RPMI7951 (cell line): ENCODE results near the gene IFIT5. TPM values are rescaled to one million over a fixed set of nuclear protein-coding genes. Genes with fewer than 3 reads are reported as not detected.
"Not testable (repeated sequence)": the region's sequence is repeated elsewhere in the genome, so short reads cannot be mapped to it uniquely, and the experiment has no call there.

Source experiments
- DNase-seq: peaks from one replicate; pipeline ENCODE4 v3.0.0-alpha.2; 2012; ENCODE audit warnings: low read depth
- total RNA-seq: library from RNA; depleted of rRNA; stranded (reverse); fragments of >200 nt; shearing (Covaris generic); gene quantifications from 2 replicates; pipeline ENCODE4 v1.2.3, GENCODE V29; 2014; rRNA removed

The IFIT5 gene, protein sequence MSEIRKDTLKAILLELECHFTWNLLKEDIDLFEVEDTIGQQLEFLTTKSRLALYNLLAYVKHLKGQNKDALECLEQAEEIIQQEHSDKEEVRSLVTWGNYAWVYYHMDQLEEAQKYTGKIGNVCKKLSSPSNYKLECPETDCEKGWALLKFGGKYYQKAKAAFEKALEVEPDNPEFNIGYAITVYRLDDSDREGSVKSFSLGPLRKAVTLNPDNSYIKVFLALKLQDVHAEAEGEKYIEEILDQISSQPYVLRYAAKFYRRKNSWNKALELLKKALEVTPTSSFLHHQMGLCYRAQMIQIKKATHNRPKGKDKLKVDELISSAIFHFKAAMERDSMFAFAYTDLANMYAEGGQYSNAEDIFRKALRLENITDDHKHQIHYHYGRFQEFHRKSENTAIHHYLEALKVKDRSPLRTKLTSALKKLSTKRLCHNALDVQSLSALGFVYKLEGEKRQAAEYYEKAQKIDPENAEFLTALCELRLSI
- total RNA-seq = 20.8 and 28.7 TPM in 2 replicates

DNA sequence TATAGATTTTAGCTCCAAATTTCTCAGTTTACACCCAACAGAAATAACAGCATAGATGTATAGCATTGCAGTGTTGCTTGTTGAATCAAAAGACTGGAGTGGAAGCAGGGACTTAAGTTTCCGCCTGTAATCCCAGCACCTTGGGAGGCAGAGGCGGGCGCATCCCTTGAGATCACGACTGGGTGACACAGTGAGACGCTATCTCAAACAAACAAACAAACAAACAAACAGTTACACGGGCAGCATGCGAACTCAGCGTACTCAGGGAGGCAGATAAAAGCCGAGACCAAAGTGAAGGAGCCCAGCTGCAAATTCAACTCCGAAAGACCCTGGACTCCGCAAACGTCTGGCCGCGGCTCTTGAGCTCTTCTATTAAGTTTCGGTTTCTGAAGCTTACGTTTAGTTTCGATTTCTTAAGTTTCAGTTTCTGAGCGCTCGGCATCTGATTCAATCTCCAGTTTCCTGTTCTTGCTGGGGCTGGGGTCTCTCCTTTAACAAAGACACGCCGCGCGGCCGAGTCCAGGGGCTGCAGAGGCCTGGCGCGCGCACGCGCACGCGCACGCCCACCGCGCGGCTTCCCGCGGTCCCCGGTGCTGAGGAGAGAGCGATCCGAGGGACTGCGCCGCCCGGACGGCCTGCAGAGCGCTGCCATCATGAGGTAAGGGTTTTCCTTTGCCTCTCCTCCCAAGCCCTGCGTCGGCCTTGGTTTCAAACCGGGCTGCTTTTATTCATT lies at the start of gene IFIT5:
Gene IFIT5, plus strand, starts transcription at position 423 of the 733 bp plus-strand sequence. Its CDS starts 231 bp downstream, at position 654.
- DNase-seq = peak; percentile 70

DNA sequence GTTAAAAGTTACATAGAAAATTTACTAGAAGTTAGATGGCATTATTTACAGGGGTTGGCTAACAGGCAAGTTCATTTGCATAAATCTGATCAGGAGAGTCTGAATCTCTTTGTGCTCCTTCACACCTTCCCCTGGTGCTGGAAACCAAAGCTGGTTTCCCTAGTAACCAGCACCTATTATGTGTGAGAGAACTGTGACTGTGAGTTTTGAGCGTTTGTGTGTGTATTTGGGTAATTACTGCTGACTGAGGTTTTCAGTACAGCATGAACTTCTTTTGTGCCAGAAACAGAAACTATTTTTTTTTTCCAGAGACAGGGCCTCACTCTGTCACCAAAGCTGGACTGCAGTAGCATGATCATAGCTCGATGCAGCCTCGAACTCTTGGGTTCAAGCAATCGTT lies 46.8 kb upstream of the IFIT5 start:
- no peak for DNase-seq

- no peak for DNase-seq
Measured at GRCh38 chr10:89368129-89368528, 46.2 kb upstream of the IFIT5 start.

DNA sequence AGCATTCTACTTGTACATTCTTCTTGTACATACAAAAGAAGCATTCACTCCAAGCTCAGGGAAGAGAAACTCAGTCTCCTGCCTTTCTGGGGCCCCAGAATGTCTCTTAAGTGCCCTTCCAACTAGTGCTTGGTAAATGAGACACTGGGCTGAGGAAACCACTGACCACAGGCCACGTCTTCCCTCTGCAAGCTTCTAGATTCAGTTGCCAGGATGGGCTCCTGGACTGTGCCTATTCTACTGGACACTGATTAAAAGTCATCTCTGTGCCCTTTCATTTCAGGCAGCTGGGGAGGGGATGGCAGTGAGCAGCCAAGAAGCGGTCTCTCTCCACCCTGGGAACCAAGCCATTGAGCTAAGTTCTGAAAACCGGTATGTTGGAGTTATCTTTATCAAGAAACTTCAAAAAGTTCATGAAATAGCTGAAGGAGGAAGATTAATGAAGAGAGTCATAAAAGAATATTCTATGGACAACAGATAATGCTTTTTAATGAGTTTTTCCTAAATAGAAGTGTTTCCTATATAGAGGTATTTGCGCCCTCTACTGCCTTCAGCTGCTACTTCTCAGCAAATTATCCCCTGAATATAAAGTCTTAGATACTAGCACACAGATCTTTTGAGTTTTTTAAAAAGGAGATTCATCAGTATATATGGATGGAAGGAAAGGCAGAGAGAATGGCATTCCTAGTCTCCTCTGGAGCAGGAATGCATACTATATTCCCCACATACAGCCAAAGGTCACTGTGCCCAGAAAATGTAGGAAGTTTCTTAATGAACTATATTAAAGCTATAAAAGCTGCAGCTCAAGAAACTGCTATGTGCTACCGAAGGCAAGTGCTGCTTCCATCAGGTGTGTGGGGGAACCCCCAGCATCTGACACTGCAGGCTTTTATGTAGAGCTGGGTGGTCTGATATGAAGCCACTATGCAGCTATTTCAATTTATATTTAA lies 44.9 kb upstream of the IFIT5 start:
- peak; percentile 71 for DNase-seq

- DNase-seq = no peak
Measured at GRCh38 chr10:89371079-89371478, 43.3 kb upstream of the IFIT5 start.

- DNase-seq = no peak
Measured at GRCh38 chr10:89371987-89372386, 42.4 kb upstream of the IFIT5 start.

GRCh38 chr10:89373916-89374711 lies 40.3 kb upstream of the IFIT5 start:
- peak; percentile 84 for DNase-seq

DNA sequence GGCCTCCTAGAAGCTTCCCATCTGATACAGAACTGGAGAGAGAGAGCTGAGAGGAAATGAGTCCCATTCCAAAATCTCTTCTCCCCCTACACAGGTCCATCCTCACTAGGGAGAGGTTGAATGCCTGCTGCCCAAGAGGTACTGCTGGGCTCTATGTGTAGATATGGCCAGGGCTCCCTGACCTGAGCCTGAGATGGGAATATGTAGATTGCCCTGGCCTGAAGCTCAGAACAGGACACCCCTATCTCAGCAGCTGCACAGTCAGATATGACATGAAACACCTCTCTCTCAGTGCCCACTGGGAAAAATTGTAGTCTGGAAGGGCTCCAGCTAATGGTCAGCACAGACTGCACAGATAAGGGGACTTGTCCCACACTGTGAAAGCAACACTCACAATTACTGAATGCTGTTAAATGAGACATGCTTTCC lies 39.6 kb upstream of the IFIT5 start:
- no peak for DNase-seq

DNA sequence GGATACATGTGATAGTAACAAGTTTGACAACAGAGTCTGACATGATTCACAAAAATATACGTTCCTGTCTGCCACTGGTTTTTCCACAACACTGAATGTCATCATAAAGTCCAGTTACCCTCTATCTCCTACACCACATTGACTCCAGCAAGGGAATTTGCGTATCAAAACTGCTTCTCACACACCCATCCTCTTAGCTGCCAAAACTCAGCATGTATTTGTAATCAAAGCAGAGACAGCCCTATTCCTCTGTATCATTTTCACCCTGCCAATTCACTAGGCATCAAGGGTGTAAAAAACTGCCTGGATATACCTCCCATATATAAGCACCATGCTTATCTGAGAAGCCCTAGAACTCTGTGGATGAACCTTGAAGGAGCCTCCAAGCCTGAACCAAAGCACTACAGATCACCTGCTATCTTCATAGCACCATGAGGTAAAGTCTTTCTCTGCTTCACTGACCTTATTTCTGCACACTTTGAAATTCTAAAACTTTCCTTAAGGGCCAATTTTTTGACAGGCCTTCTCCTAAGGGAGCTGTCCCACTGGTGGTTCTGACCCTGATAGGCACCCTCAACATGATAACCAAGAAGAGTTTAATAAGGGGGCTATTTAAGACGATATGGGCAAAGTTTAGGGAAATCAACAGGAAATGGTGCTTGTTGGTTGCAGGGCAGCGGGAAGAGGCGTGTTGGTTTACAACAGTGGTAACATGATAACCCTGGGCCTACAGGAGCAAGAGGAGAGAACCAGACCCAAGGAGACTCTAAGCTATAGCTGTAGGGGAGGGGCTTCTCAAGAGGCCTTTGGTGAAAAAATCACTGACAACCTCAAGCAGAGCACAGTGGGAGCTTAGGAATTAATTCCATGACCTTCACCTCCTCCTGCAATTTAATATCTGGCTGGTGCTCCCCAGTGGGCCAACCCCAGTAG lies 36.4 kb upstream of the IFIT5 start, which contains the start of gene IFIT1B:
Gene IFIT1B, plus strand, starts transcription at position 352 of the 933 bp plus-strand sequence. Its CDS starts 80 bp downstream, at position 432.
- DNase-seq = no peak

- no peak for DNase-seq
Measured at GRCh38 chr10:89379103-89379502, 35.3 kb upstream of the IFIT5 start.

- no peak for DNase-seq
Measured at GRCh38 chr10:89382757-89383156, 31.6 kb upstream of the IFIT5 start.

GRCh38 chr10:89384474-89385340 lies 29.7 kb upstream of the IFIT5 start:
- DNase-seq = no peak

GRCh38 chr10:89388806-89389205 lies 25.6 kb upstream of the IFIT5 start:
- no peak for DNase-seq

DNA sequence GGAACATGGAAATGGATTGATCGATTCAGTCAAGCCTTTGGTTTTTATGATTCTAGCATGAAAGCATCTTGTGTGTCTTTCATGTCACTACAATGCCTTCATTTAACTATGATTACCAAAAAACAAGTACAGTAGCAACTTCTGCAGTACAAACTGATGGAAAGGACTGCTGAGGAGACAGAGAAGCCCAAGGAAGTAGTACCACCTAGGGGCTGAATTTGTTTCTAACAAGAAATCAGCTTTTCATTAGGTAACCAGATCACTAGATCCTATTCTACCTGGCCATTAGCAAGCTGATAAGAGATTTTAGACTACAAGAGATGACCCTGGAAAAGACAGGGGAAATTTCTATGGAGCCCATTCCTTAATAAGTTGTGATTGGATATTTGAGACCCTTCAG lies 25.1 kb upstream of the IFIT5 start:
- DNase-seq = peak; percentile 45

DNA sequence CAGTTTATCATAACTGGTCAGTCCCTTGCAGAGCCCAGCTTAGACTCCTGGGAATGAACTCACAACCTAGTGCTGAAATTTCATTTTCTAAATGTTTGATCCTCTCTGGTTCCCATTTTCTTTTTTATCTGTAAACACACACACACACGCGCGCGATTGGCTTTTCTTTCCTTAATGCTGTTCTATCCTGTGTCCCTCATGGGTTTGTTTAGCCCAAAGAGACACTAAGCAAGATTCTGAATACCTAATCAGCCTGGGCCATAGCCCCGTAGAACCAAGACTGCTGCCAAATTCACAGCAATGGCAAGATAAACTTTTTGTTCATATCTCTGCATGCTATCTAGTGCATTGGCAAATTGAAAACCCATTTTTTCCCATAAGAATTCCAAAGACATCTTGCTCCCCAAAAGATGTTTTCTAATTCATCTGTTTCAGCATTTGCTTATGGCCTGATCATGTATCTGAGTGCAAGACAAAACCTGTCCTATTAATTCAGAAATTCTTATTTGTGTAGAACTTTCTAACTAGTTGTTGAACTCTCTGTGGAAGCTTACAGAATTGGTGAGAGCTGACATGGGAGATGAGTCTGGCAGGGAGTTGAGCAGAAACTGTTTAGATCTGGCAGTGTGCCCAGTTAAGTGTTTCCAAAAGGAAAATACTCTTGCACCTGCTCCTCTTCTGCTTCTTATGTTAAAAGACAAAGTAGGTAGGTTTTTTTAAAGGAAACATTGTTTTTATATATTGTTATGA lies 23.7 kb upstream of the IFIT5 start:
- no peak for DNase-seq

DNA sequence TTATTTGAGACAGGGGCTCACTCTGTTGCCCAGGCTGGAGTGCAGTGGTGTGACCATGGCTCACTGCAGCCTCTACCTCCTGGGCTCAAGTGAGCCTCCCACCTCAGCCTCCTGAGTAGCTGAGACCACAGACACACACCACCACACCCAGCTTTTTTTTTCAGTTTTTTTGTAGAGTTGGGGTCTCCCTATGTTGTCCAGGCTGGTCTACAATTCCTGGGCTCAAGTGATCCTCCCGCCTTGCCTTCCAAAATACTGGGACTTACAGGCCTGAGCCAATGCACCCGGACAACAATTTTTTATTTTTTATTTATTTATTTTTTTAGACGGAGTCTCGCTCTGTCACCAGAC lies 23.2 kb upstream of the IFIT5 start:
- not testable (repeated sequence) for DNase-seq

GRCh38 chr10:89391907-89392756 lies 22.2 kb upstream of the IFIT5 start, which contains the start of gene IFIT1:
IFIT1 (plus strand) TSS chr10:89392623; CDS start chr10:89392713, 90 bp downstream.
- DNase-seq = peak; percentile 92
